ENCODE data around the gene GAS2L1. TPM values are rescaled to one million over a fixed set of nuclear protein-coding genes. Genes with fewer than 3 reads are reported as not detected.

Gene GAS2L1
- polyA plus RNA-seq, 1 donor (not counting 4 experiments of a cell fraction or from before 2014, with no cell fraction given) = 11.3 TPM

GRCh38 chr22:29334696-29335344 is 28.4 kb downstream of the GAS2L1 start:
- no peaks in the 10 kb centered on the region for H3K79me2 ChIP-seq (ENCODE audit: control insufficient read depth, insufficient read depth, low read length)
- FAIRE-seq (no peak), DNase-seq (ENCODE audit: low read depth, low spot score) (no peak)
- peaks cover 2% of the 10 kb centered on the region for H3K9me1 ChIP-seq (ENCODE audit: control insufficient read depth, extremely low read depth, insufficient read depth, low read length)
- peaks cover 16% of the 10 kb centered on the region for H3K4me1 ChIP-seq (ENCODE audit: control insufficient read depth, extremely low read depth, insufficient read depth, low read length)
- H3K36me3 ChIP-seq (ENCODE audit: control insufficient read depth in 2 of 2, extremely low read depth in 1 of 2, insufficient read depth in 2 of 2, low read length in 2 of 2) = peaks cover 23 to 39% of the 10 kb centered on the region in 2 experiments
- H3K4me3 ChIP-seq (ENCODE audit: control insufficient read depth in 2 of 3, extremely low read depth in 1 of 3, insufficient read depth in 2 of 3, low read depth in 1 of 3, low read length in 3 of 3) = no peak overlapping the region
- H2AFZ ChIP-seq (ENCODE audit: control insufficient read depth, low read length) = no peak overlapping the region
- no peak overlapping the region for H3K9ac ChIP-seq (ENCODE audit: control insufficient read depth, extremely low read depth, insufficient read depth, low read length)
- H3K4me2 ChIP-seq (ENCODE audit: control insufficient read depth, extremely low read depth, insufficient read depth, low read depth, low read length) = no peak overlapping the region
- dilution Hi-C loops (cut with MboI; ENCODE audit: extremely low pct_ligation_motif_present, low sequenced_read_pairs) = no loop called here
- H4K20me1 ChIP-seq (ENCODE audit: control insufficient read depth, extremely low read depth, insufficient read depth, low read length) = peaks cover 11% of the 10 kb centered on the region
- no peaks in the 10 kb centered on the region for H3K27me3 ChIP-seq (ENCODE audit: control insufficient read depth, extremely low read depth, insufficient read depth, low read length)
- no peak overlapping the region for H3K27ac ChIP-seq (ENCODE audit: control insufficient read depth, insufficient read depth, low read length)
- no peaks in the 10 kb centered on the region for H3K9me3 ChIP-seq (ENCODE audit: control insufficient read depth, low read depth, low read length)
- TF ChIP-seq EZH2 (IDR thresholded peaks at IDR 0.05; ENCODE audit: low read length) (no peak), CTCF (optimal IDR thresholded peaks at IDR 0.05 in 1 of 3, IDR thresholded peaks at IDR 0.05 in 1 of 3, conservative IDR thresholded peaks at IDR 0.05 in 1 of 3; ENCODE audit: extremely low read depth in 1 of 3, insufficient read depth in 2 of 3, low read length in 3 of 3) (no peak)

- no peaks in the 10 kb centered on the region for H3K9me3 ChIP-seq (ENCODE audit: control insufficient read depth, low read depth, low read length)
- H3K27ac ChIP-seq (ENCODE audit: control insufficient read depth, insufficient read depth, low read length) = no peak overlapping the region
- no peak overlapping the region for H2AFZ ChIP-seq (ENCODE audit: control insufficient read depth, low read length)
- FAIRE-seq (no peak), DNase-seq (ENCODE audit: low read depth, low spot score) (no peak)
- peaks cover 6% of the 10 kb centered on the region for H3K9me1 ChIP-seq (ENCODE audit: control insufficient read depth, extremely low read depth, insufficient read depth, low read length)
- H3K4me3 ChIP-seq (ENCODE audit: control insufficient read depth in 2 of 3, extremely low read depth in 1 of 3, insufficient read depth in 2 of 3, low read depth in 1 of 3, low read length in 3 of 3) = no peak overlapping the region
- H4K20me1 ChIP-seq (ENCODE audit: control insufficient read depth, extremely low read depth, insufficient read depth, low read length) = peaks cover 11% of the 10 kb centered on the region
- H3K79me2 ChIP-seq (ENCODE audit: control insufficient read depth, insufficient read depth, low read length) = no peaks in the 10 kb centered on the region
- H3K4me1 ChIP-seq (ENCODE audit: control insufficient read depth, extremely low read depth, insufficient read depth, low read length) = peaks cover 25% of the 10 kb centered on the region
- no peak overlapping the region for H3K9ac ChIP-seq (ENCODE audit: control insufficient read depth, extremely low read depth, insufficient read depth, low read length)
- TF ChIP-seq CTCF (optimal IDR thresholded peaks at IDR 0.05 in 1 of 3, IDR thresholded peaks at IDR 0.05 in 1 of 3, conservative IDR thresholded peaks at IDR 0.05 in 1 of 3; ENCODE audit: extremely low read depth in 1 of 3, insufficient read depth in 2 of 3, low read length in 3 of 3) = no peak
- no peak for TF ChIP-seq EZH2 (IDR thresholded peaks at IDR 0.05; ENCODE audit: low read length)
- no peak overlapping the region for H3K4me2 ChIP-seq (ENCODE audit: control insufficient read depth, extremely low read depth, insufficient read depth, low read depth, low read length)
- dilution Hi-C loops (cut with MboI; ENCODE audit: extremely low pct_ligation_motif_present, low sequenced_read_pairs) = no loop called here
- peaks cover 20 to 44% of the 10 kb centered on the region in 2 experiments for H3K36me3 ChIP-seq (ENCODE audit: control insufficient read depth in 2 of 2, extremely low read depth in 1 of 2, insufficient read depth in 2 of 2, low read length in 2 of 2)
- H3K27me3 ChIP-seq (ENCODE audit: control insufficient read depth, extremely low read depth, insufficient read depth, low read length) = no peaks in the 10 kb centered on the region
Measured at GRCh38 chr22:29335656-29336055, 29.2 kb downstream of the GAS2L1 start.
